GM12874 (cell line): ENCODE measurements around the gene RAPGEF3.

ENCODE experiments used
- CTCF ChIP-seq: IDR thresholded peaks from 2 replicates; pipeline ENCODE4 v1.5.1; 2011; ENCODE audit warnings: low read depth, mild to moderate bottlenecking, control low read depth, low read length, moderate library complexity; ENCODE audit not compliant: insufficient read depth

The RAPGEF3 gene

GRCh38 chr12:47758834-47759690, at the start of gene RAPGEF3:
RAPGEF3 (minus strand) TSS chr12:47758880; CDS start chr12:47758556, 324 bp downstream.
- peak; percentile 76 for TF ChIP-seq CTCF

DNA sequence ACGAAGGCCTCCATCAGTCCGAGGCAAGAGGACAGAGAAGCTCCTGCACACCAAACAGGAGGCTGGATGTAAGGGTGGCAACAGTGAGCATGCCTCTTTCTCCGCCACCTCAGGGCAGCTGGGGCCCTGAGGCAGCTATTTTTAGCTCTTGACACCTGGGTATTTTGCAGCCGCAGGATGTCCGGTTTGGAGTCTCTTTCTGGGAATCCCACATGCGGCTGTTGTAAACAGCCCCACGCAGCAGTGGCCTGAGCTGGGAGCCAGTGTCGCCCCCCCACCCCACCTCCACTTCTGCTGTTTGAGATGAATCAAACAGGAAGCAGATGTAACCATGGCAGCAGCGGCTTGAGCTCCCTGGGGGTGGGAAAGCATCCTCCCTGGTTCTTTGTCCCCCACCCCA, 49.4 kb upstream of the RAPGEF3 start:
- TF ChIP-seq CTCF: no peak

DNA sequence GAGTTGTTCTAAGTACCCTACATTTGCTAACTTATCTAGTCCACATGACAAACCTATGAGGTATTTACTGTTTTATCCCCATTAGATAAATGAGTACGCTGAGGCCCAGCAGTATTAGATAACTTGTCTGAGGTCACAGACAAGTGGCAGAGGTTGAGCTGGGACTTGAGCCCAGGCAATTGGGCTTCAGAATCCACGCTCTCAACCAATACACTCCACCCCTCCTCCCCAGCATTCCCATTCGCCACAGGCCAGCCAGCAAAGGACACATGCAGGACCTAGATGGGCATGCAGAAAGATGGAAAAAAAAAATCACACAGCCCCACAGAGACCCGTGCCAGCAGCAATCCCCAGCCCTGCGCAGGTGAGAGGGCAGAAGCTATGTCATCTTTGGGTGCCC, 48.7 kb upstream of the RAPGEF3 start:
- TF ChIP-seq CTCF: no peak

DNA sequence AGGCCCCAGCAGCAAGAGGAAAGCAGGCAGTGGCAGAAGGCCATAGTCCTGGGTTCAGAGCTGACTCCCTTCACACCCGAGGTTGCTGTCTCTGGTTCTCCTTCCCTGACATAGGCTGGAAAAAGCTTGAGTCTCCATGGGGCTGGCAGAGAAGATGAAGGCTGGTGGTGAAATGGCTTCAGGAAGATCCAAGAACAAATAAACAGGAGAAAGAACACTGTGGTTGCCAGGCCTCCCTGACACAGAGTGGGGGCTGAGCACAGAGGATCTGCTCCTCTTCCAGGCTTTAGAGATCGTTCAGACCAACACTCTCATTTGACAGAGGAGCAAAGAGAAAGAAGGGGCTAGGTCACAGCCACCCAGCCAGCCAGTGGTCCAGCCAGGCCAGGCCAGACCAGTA, 46.7 kb upstream of the RAPGEF3 start:
- no peak for TF ChIP-seq CTCF

- TF ChIP-seq CTCF: no peak
These were observed 45.5 kb upstream of the RAPGEF3 start for GRCh38 chr12:47804171-47804570.

- no peak for TF ChIP-seq CTCF
These were observed 44.7 kb upstream of the RAPGEF3 start for GRCh38 chr12:47803191-47803875.

GRCh38 chr12:47802312-47802711, 43.6 kb upstream of the RAPGEF3 start:
- peak; percentile 31; the same call in 1 of the 2 replicates for TF ChIP-seq CTCF
